H1 (cell line): ENCODE data around the gene ARGLU1. TPM values are rescaled to one million over a fixed set of nuclear protein-coding genes. Genes with fewer than 3 reads are reported as not detected.

Experiments
- HDAC2 ChIP-seq, 2 experiments: fragments of 300-600 bp in 1 of 2; sonication (generic) in 1 of 2; IDR thresholded peaks; 2 replicates each; pipeline ENCODE4 v1.6.1; 2011 to 2012; ENCODE audit warnings: low read depth in 2 of 2, low read length in 2 of 2, mild to moderate bottlenecking in 2 of 2, moderate library complexity in 2 of 2, borderline replicate concordance in 1 of 2, inconsistent platforms in 1 of 2
- RAD21 ChIP-seq, 2 experiments: IDR thresholded peaks in 1 of 2; conservative IDR thresholded peaks in 1 of 2; 2 replicates each; pipeline ENCODE4 v1.6.1; 2011; ENCODE audit warnings: low read depth in 2 of 2, low read length in 2 of 2, improper control_type of control experiment in 1 of 2, inconsistent platforms in 1 of 2, mild to moderate bottlenecking in 1 of 2, moderate library complexity in 1 of 2
- polyA plus RNA-seq, 7 experiments: library from polyadenylated mRNA; depleted of rRNA in 3 of 7; stranded (reverse) in 5 of 7; unstranded in 2 of 7; fragments of >200 nt in 5 of 7; fragments of 200-250 nt in 2 of 7; gene quantifications; 1 replicate in 5 of 7; 2 replicates in 1 of 7; 4 replicates in 1 of 7; pipeline versions ENCODE4 v1.2.1 to v1.2.3, GENCODE V29; 2011 to 2013; ENCODE audit warnings: missing spikeins in 2 of 7, mixed read lengths in 2 of 7
- total RNA-seq: library from RNA; stranded (reverse); fragmentation: NEBNext Ultra II Directional; extraction: Animal tissue kit (Norgen Biotek cat#: 25700); gene quantifications from 2 replicates; pipeline ENCODE4 v1.2.1, GENCODE V29; 2021

Gene ARGLU1
- total and polyA plus RNA-seq, 2 of the 8 experiments (the other 6 are each of a cell fraction or from before 2014, with no cell fraction given) = 47.8 to 84.9 TPM

GRCh38 chr13:106603546-106603945, 35.6 kb upstream of the ARGLU1 start (continued):
- TF ChIP-seq RAD21 (IDR thresholded peaks at IDR 0.05 in 1 of 2, conservative IDR thresholded peaks at IDR 0.05 in 1 of 2; ENCODE audit: low read depth in 2 of 2, low read length in 2 of 2) (no peak), HDAC2 (IDR thresholded peaks at IDR 0.05; ENCODE audit: borderline replicate concordance in 1 of 2, low read depth in 2 of 2, low read length in 2 of 2) (no peak)
